OCI-LY7 (cell line): Measurements from ENCODE around the gene DNMBP. TPM values are rescaled to one million over a fixed set of nuclear protein-coding genes. Genes with fewer than 3 reads are reported as not detected.
"Not testable (repeated sequence)": the region's sequence is repeated elsewhere in the genome, so short reads cannot be mapped to it uniquely, and the experiment has no call there.

Source experiments
- BruUV-seq: library from RNA; stranded (reverse); fragments of 400-500 nt; replicated peaks from 2 replicates; lab custom pipeline; 2021; lab: Mats Ljungman, UMichigan
- CTCF ChIA-PET: fragments of 300-600 bp; sonication (Branson Sonifier 250); formaldehyde crosslinking; loops from one replicate; lab custom pipeline; 2022; ENCODE audit warnings: antibody characterized with exemption; ENCODE audit not compliant: unreplicated experiment; lab: Charles Lee
- POLR2A ChIA-PET: fragments of 300-600 bp; sonication (Branson Sonifier 250); formaldehyde crosslinking; loops from one replicate; lab custom pipeline; 2022; ENCODE audit warnings: antibody characterized with exemption; lab: Charles Lee
- DNase-seq: peaks from one replicate; pipeline ENCODE4 v3.0.0-alpha.2; 2015; ENCODE audit warnings: low spot score
- H2AFZ ChIP-seq: fragments of 200-600 bp; sonication (generic), shearing (Covaris generic); 2 replicates; pipeline ENCODE4 v1.6.1; 2014; ENCODE audit warnings: mild to moderate bottlenecking, antibody characterized with exemption, low read length, moderate library complexity
- H3K27ac ChIP-seq: fragments of 200-600 bp; sonication (generic); 2 replicates; pipeline ENCODE4 v1.5.1; 2014; ENCODE audit warnings: mixed run types, low read depth, mild to moderate bottlenecking, moderate library complexity, low read length, inconsistent platforms; ENCODE audit not compliant: poor library complexity, severe bottlenecking
- H3K36me3 ChIP-seq: fragments of 200-600 bp; sonication (generic); 2 replicates; pipeline ENCODE4 v1.6.1; 2014; ENCODE audit warnings: mild to moderate bottlenecking, antibody characterized with exemption, low read length, moderate library complexity, mixed read lengths; ENCODE audit not compliant: insufficient read depth
- H3K4me1 ChIP-seq: fragments of 200-600 bp; sonication (generic); 2 replicates; pipeline ENCODE4 v1.5.1; 2014; ENCODE audit warnings: mild to moderate bottlenecking, low read length; ENCODE audit not compliant: insufficient read depth, poor library complexity, severe bottlenecking
- H3K4me2 ChIP-seq: fragments of 200-600 bp; sonication (generic); 2 replicates; pipeline ENCODE4 v1.6.1; 2014; ENCODE audit warnings: mild to moderate bottlenecking, low read length
- H3K4me3 ChIP-seq: fragments of 200-600 bp; sonication (generic); 2 replicates; pipeline ENCODE4 v1.5.1; 2014; ENCODE audit warnings: mild to moderate bottlenecking, low read depth, low read length; ENCODE audit not compliant: poor library complexity, severe bottlenecking
- H3K79me2 ChIP-seq: fragments of 200-600 bp; sonication (generic); 2 replicates; pipeline ENCODE4 v1.6.1; 2016; ENCODE audit warnings: low read depth, mild to moderate bottlenecking, low read length, moderate library complexity, mixed read lengths; ENCODE audit not compliant: insufficient read depth
- H3K9me2 ChIP-seq: fragments of 200-600 bp; sonication (generic); 2 replicates; pipeline ENCODE4 v1.6.1; 2016; ENCODE audit warnings: mild to moderate bottlenecking, low read length, mixed read lengths; ENCODE audit not compliant: insufficient read depth
- H3K9me3 ChIP-seq: fragments of 200-600 bp; sonication (generic); 2 replicates; pipeline ENCODE4 v1.6.1; 2014; ENCODE audit warnings: mild to moderate bottlenecking, mixed run types, low read length, mixed read lengths
- H4K20me1 ChIP-seq: fragments of 200-600 bp; sonication (generic); 2 replicates; pipeline ENCODE4 v1.6.1; 2014; ENCODE audit warnings: mild to moderate bottlenecking, antibody characterized with exemption, low read length, moderate library complexity, mixed read lengths; ENCODE audit not compliant: insufficient read depth
- EZH2phosphoT487 ChIP-seq: fragments of 200-600 bp; sonication (generic); IDR thresholded peaks from 2 replicates; pipeline ENCODE4 v1.6.1; 2018; ENCODE audit warnings: low read depth, borderline replicate concordance, mild to moderate bottlenecking, mixed run types, antibody characterized with exemption, low read length, moderate library complexity, mixed read lengths
- intact Hi-C: fragments of 100-400 bp; cut with micrococcal nuclease; formaldehyde crosslinking; loops from one replicate; pipeline ENCODE4 v1.10.0; 2022; ENCODE audit not compliant: unreplicated experiment
- total RNA-seq, 2 experiments: library from RNA; depleted of rRNA in 1 of 2; stranded (reverse); fragments of >200 nt in 1 of 2; shearing (Covaris generic) in 1 of 2; gene quantifications; 2 replicates each; pipeline ENCODE4 v1.2.3, GENCODE V29; 2014 to 2022
- TF ChIP-seq, protein P1 (sequence below): fragments of 200-600 bp; sonication (generic); conservative IDR thresholded peaks from 2 replicates; pipeline ENCODE4 v1.5.1; 2014; ENCODE audit warnings: mild to moderate bottlenecking, antibody characterized with exemption, low read length, moderate library complexity, mixed read lengths

Gene DNMBP
- total RNA-seq, 2 experiments from 2014 or later, result 27.0 to 36.2 TPM

DNA sequence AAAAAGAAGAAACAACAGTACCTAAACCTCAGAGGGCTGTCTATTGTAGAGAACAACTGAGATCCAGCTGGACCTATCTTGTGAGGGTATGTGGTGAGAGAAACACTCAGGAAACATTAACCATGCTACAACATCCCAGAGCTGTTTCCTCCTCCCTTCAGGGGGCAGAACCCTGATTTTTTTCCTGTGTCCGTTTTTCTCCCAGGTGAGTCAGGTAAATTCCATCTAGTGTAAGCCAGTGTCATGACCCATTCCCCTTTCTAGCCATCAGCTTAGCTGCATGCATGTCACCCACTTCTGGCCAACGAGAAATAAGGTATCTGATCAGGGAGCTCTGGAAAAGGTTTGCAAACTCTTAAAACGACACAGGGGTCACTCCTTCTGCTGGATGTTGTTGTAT, 103.8 kb downstream of the DNMBP start:
- intact Hi-C loops, result no loop called here

DNA sequence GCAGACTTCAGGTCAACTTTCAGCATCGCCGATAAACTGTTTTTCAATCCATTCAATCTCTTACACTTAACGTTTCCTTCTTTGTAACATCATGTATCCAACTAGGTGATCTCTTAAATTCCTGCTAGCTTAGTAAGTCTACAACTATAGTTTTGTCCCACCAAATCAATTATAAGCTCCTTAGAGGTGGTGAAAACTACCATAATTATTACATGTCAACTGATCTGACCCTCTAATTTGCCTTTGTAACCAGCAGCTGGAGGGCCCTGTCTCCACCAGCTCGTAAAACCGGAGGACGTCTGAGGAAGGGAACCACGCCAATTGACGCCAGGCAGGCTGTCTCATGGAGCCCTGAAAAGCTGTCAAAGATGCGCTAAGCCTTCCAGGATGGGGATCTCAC, 113.9 kb downstream of the DNMBP start:
- peaks cover 81% of the 10 kb centered on the region for H3K36me3 ChIP-seq
- intact Hi-C loops, result no loop called here
- no peak overlapping the region for H3K27ac ChIP-seq
- no peak overlapping the region for H2AFZ ChIP-seq
- H3K79me2 ChIP-seq, result no peaks in the 10 kb centered on the region
- no peaks in the 10 kb centered on the region for H3K9me3 ChIP-seq
- ChIA-PET CTCF (no interaction called here), POLR2A (interaction anchor here (1.1 kb wide), 1 partner anchor 8 kb away, joined by 5 read pairs; no protein-coding TSS in a partner anchor)
- H3K4me1 ChIP-seq, result no peaks in the 10 kb centered on the region
- no TSS peak for BruUV-seq
- H4K20me1 ChIP-seq, result no peaks in the 10 kb centered on the region
- no peaks in the 10 kb centered on the region for H3K9me2 ChIP-seq
- no peak overlapping the region for H3K4me3 ChIP-seq
- TF ChIP-seq, protein P1, sequence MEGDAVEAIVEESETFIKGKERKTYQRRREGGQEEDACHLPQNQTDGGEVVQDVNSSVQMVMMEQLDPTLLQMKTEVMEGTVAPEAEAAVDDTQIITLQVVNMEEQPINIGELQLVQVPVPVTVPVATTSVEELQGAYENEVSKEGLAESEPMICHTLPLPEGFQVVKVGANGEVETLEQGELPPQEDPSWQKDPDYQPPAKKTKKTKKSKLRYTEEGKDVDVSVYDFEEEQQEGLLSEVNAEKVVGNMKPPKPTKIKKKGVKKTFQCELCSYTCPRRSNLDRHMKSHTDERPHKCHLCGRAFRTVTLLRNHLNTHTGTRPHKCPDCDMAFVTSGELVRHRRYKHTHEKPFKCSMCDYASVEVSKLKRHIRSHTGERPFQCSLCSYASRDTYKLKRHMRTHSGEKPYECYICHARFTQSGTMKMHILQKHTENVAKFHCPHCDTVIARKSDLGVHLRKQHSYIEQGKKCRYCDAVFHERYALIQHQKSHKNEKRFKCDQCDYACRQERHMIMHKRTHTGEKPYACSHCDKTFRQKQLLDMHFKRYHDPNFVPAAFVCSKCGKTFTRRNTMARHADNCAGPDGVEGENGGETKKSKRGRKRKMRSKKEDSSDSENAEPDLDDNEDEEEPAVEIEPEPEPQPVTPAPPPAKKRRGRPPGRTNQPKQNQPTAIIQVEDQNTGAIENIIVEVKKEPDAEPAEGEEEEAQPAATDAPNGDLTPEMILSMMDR, result no peak
- no peak for TF ChIP-seq EZH2phosphoT487
- no peak for DNase-seq
- no peak overlapping the region for H3K4me2 ChIP-seq

More for the DNA sequence above, 103.8 kb downstream of the DNMBP start:
- H3K4me3 ChIP-seq, result no peak overlapping the region
- no peaks in the 10 kb centered on the region for H3K9me3 ChIP-seq
- BruUV-seq, result no TSS peak
- no peak overlapping the region for H3K4me2 ChIP-seq
- TF ChIP-seq, protein P1, result no peak
- no peak for TF ChIP-seq EZH2phosphoT487
- CTCF ChIA-PET, result no interaction called here
- H3K79me2 ChIP-seq, result no peaks in the 10 kb centered on the region
- H2AFZ ChIP-seq, result no peak overlapping the region
- H4K20me1 ChIP-seq, result no peaks in the 10 kb centered on the region
- H3K9me2 ChIP-seq, result no peaks in the 10 kb centered on the region
- peaks cover 65% of the 10 kb centered on the region for H3K36me3 ChIP-seq
- H3K4me1 ChIP-seq, result no peaks in the 10 kb centered on the region
- H3K27ac ChIP-seq, result no peak overlapping the region
- POLR2A ChIA-PET, result interaction anchor here (0.7 to 0.9 kb wide), 2 partner anchors 11 to 164 kb away, joined by 3 to 6 read pairs; no protein-coding TSS in a partner anchor
- no peak for DNase-seq

DNA sequence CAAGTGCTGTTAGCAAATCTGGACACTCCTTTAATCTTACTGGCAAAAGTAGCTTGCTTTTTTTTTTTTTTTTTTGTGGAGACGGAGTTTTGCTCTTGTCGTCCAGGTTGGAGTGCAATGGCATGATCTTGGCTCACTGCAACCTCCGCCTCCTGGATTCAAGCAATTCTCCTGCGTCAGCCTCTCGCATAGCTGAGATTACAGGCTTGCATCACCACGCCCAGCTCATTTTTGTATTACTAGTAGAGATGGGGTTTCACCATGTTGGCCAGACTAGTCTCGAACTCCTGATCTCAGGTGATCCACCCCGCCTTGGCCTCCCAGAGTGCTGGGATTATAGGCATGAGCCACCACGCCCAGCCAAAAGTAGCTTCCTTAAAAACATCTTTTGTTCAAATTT, 114.7 kb downstream of the DNMBP start:
- H3K4me3 ChIP-seq, H3K79me2 ChIP-seq, H3K9me3 ChIP-seq, H3K4me1 ChIP-seq, H2AFZ ChIP-seq, H3K27ac ChIP-seq, H3K4me2 ChIP-seq, H4K20me1 ChIP-seq, intact Hi-C loops, CTCF ChIA-PET, BruUV-seq, DNase-seq, H3K9me2 ChIP-seq: not testable (repeated sequence)
- POLR2A ChIA-PET, result interaction anchor here (0.6 to 1.2 kb wide), 3 partner anchors 9 to 290 kb away, joined by 3 to 6 read pairs (median 5); no protein-coding TSS in a partner anchor
- peaks cover 83% of the 10 kb centered on the region for H3K36me3 ChIP-seq
